ENCODE results near the gene SPATA21.

SPATA21 gene

DNA sequence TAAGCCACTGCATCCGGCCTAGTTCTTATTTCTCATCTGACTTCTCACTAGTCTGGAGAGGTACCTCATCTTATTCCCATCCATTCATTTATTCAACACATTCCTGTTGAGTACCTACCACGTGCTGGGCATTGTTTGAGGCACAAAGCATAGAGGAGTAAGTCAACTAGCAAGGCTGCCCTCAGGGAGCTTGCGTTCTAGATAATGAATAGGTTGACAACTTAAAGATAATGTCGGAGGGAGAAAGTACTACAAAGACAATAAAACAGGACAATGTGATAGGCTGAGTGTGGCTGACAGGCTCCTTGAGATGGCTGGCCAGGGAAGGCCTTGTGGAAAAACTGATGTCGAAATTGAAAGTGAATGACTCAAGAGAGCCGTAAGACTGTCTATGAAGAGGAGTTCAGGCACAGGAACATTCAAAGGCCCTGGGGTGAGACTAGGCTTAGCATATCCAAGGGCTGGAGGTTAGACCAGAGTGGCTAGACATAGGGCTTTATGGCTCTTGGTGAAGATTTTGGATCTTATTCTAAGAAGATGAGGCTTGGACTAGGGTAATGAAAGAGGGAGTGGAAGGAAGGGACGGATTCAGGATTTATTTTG, 18.3 kb downstream of the SPATA21 start:
- DNase-seq (ENCODE audit: low read depth) = no peak

DNA sequence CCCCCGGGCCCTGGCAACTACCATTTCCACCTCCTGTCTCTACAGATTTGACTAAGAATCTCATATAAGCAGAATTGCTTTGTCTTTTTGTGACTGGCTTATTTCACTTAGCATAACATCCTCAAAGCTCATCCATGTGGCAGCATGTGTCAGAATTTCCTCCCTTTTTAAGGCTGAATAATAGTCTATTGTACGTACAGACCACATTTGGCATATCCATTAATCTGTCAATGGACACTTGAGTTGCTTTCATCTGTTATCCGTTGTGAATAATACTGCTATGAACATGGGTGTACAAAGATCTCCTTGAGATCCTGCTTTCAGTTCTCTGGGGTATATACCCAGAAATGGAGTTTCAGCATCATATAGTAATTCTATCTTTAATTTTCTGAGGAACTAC, 24.0 kb downstream of the SPATA21 start:
- no peak for DNase-seq (ENCODE audit: low read depth)

DNA sequence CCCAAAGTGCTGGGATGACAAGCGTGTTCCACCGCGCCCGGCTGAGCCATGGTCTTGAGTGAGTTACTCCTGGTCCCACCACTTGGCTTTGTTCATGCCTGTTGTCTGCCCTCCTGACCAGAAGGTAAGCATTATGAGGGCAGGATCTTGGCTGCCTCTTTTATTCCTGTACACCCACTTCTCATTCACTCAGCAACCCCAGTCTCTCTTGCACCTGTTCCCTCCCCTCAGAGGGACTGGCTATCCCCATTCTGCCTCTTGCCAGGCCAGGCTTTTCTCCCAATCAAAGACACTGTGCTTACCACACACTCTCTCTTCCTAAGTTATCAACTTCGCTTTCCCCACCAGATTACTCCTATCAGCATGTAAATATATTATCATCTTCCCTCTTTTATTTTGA, 26.4 kb downstream of the SPATA21 start:
- DNase-seq (ENCODE audit: low read depth) = no peak

DNA sequence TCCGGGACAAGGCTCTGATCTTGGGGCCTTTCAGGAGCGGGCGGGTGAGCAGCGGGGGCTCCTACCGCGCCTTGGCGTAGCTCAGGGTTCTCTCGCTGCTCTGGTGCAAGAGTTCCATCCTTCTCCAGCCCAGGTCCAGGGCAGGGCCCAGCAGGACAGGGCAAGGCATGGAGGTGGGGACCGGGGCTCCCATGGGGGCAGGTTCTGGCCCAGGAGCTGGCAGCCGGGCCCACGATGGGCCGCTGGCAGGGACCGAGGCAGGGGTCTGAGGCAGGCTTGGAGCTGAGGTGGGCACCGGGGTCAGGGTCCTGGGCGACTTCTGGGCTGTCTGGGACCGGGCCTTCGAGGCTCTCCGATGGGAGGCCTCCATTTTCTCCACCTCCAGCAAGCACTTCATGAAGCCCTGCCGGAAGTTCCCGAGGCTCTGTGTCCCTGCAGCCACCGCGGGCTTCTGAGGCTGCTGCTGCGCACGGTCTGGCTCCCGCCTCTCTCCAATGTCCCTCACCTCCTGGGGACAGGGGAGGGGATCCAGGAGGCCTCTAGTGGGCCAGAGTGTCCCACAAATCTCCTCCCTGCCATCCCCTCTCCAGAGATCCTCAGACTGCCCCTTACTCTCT, 27.6 kb downstream of the SPATA21 start:
- no peak for DNase-seq (ENCODE audit: low read depth)

DNA sequence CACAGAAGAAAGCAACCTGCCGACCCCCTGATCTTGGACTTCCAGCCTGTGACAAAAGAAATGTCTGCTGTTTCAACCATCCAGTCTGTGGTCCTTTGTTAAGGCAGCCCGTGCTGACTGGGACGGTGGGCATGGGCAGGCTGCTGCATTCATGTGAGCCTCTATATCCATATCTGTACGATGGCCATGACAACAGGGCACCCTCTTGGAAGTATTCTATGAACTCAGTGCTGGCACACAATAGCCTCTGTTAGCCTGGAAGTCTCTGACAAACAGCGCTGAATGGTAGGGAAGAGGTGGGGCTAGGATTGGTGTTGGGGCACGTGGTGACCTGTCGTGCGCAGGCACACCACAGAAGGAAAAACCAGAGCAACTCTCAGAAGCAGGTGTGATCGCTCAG, 30.4 kb downstream of the SPATA21 start:
- no peak for DNase-seq (ENCODE audit: low read depth)

DNA sequence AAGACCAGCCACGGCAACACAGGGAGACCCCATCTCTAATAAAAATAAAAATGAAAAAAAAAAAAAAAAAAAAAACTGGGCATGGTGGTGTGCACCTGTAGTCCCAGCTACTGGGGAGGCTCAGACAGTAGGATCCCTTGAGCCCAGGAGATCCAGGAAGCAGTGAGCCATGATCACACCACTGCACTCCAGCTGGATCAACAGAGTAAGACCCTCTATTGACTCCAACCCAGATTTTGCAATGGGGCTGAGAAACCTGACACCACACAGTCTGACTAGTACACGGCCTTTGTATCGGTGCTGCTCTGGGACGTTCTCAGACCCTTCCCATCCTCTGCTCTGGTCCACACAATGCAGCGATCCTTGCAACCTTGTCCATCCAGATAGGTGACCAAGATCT, 31.8 kb downstream of the SPATA21 start:
- DNase-seq (ENCODE audit: low read depth) = no peak

DNA sequence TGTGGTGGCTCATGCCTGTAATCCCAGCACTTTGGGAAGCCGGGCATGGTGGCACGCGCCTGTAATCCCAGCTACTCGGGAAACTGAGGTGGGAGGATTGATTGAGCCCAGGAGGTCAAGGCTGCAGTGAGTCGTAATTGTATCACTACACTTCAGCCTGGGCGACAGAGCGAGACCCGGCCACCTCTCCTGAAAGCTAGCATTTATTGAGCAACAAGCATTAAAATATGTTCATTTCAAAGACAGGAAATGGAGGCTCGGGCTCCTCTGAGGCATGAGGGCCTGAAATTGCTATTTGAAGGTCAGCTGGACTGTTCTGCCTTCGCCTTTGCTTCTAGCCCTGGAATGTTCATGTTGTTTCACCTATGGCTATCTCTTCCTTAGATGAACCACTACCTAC, 34.5 kb downstream of the SPATA21 start:
- DNase-seq (ENCODE audit: low read depth) = no peak

DNA sequence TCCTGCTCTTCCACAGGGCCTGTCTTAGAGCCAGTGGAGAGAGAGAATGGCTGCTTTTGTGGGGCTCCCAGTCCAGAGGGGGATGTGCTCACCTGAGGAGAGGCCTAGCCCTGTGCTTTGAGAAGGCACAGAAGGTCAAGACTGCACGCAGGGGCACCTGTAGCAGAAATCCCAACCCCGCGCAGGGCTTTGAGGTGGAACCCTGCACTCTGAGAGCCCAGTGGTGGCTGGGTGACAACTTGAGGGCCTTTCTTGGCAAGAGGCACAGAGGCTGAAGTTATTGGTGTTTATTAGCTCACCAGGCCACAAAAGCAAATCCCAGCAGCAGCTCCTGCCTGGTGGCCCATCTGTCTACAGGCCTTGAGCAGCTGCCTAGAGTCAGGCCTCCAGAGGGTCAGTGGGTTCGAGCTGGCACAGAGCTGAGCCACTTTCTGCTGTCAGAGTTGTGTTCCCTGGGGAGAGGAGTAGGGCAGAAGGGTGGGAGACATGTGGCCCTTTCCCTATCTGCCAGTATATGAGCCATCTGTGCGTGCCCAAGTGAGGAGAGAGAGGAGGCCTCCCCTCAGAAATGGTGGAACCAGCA, 38.8 kb downstream of the SPATA21 start:
- no peak for DNase-seq (ENCODE audit: low read depth)

DNA sequence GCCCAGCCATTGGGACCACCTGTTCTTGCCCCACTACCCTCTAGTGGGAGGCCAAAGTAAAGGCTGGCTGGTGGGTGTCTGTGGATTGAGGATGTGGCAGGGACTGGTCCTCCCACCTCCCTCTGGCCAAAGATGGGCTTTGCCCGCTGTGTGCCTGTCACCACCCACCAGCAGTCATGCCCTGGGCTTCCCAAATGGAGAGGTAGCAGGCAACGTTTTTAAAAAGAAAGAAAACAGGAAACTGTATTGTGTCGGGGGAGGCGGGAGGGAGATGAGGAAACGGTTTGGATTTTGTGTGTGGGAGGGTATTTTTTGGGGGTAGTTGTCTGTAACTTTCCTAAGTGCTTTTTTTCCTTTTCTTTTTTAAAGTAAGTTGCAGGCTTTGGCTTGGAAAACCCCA, 40.1 kb downstream of the SPATA21 start:
- DNase-seq (ENCODE audit: low read depth) = no peak

DNA sequence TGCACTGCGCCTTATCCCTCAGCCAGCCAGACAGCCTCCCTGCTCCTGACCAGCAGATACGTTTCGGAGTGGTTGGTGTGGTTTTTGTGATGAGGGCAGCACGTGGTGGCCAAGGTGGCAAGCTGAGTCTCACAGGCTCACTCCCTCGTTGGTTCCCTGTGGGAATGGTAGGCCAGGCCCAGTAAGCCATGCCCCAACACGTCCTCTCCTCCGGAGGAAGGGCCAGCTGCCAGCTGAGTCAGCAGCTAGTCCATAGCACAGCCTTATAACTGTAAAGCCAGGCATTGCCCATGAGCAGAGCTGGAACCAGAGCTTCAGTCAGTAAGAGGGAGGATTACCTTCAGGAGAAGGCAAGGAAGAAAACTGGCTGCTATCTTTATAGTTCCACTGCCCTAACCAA, 40.6 kb downstream of the SPATA21 start:
- DNase-seq (ENCODE audit: low read depth) = no peak

DNA sequence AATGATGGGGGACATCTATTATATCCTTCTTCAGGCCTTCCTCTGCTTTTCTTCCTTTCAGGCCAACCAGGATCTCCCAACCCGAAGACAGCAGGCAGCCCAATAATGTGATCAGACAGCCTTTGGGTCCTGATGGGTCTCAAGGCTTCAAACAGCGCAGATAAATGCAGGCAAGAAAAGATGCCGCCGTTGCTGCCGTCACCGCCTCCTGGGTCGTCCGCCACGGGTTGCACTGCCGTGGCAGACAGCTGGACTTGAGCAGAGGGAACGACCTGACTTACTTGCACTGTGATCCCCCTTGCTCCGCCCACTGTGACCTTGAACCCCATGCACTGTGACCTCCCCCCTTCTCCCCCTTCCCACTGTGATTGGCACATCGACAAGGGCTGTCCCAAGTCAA, 42.2 kb downstream of the SPATA21 start:
- DNase-seq (ENCODE audit: low read depth) = no peak

DNA sequence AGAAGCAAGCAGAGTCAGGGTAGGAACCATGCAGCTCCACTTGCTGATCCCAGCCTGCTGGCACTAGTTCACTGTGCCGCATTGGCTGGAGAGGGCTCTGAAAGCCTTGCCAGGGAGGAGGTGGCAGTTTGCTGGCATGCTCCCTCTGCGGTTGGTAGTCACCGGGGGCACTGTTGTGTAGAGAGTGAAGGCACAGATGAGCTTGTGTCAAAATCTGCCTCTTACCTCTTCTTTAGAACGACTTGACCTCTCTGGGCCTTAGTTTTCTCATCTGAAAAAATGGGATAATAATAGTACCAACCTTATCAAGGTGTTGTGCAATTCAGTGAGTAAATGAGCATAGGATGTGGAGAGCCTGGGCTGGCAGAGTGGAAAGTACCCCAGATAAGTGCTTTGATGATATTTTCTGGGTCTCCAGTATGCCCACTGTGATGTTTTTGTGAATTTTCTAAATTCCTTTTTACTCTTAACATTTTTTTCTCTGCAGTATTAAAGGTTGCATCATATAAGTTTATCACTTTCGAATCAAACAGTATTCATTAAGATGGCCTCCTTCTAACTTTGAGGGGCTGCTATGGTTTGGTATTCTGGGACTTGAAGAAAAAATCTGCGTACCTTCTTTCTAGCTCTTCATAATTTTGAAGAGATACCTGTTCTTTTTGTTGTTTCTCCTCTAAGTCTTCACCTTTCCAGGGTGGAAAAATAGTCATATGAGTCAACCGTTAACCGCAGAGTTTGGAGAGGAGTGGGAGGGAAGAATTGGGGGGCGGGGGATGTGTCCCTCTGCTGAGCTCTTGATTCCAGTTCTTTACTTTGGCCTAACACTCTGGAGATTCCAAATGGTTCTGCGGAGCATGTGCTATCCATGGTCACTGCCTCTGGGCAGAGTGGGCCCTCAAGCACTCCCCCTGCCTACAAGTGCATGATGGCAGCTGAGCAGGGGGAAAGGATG, 43.4 kb downstream of the SPATA21 start:
- no peak for DNase-seq (ENCODE audit: low read depth)

DNA sequence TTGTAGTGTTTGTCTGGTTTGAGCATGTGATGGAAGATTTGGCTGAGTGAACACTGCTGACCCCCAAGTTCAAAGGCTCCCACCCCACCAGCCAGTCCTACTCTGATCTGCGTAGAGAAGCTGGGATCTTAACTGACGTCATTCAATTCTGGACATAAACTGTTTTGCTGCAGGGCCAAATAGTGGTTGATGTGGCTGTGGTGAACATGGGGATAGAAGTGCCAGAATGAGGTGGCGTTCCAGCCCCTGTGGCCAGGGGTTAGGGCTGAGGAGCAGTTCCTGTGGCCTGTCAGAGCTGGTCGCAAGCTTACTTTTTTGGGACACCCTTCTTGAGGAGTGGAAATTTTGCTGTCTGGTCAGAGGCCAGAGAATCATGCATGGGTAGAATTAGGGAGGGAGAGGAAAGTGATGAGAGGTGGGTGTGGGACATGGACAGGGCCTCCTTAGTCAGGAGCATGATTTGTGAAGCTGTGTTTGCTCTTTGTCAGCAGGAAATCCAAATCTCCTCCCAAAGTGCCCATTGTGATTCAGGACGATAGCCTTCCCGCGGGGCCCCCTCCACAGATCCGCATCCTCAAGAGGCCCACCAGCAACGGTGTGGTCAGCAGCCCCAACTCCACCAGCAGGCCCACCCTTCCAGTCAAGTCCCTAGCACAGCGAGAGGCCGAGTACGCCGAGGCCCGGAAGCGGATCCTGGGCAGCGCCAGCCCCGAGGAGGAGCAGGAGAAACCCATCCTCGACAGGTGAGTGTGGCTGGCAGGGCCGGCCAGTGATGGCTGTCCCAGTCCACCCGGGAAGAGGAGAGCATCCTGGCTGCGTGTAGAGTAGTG, 44.3 kb downstream of the SPATA21 start:
- DNase-seq (ENCODE audit: low read depth) = no peak

DNA sequence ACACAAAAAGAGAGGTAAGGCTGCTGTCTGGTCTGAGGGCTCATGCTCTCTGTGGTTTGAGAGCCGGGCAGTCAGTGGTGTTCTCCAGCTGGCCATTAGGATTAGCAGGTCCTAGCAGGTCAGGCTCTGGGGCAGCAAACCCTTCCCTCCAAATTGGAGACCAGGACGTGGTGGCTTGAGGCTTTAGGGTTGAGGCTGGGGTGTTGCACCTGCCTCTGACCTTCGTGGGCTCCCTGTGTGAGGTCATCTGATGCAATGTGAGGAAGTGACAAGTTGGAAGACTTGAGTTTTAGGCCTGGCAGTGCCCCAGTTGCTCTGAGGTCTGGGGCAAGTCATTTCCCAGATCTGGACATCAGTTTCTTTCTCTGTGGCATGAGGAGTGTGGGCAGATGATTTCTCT, 45.8 kb downstream of the SPATA21 start:
- DNase-seq (ENCODE audit: low read depth) = no peak

DNA sequence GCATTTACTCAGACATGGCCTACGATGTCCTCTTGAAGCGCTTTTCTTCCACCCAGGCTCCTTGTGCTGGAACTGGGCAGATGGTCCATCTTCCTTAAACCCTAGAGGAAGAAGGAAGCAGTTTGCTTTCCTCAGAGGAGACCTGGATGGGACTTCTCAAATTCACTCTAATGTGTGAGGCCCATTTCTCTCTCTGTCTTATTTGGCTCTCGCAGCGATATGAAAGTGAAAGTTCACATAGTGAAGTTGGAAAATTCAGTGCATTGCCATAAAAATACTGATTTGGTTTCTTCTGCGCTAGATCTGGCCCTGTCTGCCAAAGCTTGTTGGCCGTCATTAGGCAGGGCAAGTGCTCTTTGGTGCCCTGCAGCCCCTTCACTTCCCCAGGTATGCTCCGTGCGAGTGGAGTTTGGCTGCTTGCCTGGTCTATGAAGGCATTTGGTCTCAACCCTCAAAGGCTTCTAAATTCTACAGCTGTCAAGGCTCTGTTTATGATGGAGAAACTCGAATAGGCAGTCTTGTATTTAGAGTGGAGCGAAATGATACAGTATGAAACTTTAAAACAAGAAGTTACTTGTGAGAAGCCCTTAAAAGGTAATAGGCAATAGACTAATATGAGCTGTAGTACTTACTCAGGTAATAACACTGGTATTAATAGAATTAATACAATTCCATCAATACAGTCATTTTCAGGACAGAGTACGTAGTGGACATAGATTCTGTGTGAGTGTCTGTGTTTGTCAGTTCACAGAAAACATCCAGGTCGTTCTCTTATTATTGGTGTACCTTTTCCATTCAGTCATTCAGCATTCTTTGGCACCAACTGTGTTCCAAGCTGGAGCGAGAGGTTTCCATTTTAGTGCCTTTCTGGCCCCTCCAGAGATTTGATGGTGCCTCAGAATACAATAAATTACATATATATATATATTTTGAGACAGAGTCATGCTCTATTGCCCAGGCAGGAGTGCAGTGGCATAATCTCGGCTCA, 49.7 kb downstream of the SPATA21 start:
- DNase-seq (ENCODE audit: low read depth) = no peak

DNA sequence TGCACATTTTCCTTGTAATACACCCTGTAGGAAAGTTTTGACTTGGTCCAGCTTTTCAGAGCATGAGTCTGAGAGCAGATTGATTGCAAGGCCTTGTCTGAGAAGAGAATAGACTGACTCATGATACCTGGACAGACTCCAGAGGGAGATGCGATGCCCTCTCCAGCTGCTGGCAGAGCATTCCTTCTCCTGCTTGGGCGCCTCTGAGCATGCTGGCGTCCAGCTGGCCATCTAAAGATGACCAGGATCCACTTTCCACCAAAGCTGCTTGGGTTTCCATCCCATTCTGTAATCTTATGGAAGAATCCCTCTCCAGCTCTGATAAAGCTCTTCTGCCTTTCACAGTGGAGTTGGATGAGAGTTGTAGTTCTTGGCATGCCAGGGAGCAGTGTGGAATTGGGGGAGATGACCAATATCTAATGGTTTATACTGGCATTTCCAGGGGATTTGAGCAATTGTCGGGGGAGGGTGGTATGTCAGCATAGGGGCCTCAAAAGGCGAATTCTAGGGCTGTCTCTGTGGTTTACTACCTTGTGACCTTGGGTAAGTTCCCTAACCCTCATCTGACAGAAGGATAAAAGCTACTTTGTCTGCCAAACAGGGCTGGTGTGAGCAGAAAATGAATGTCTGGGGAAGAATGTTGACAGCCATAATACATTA, 50.6 kb downstream of the SPATA21 start:
- no peak for DNase-seq (ENCODE audit: low read depth)

DNA sequence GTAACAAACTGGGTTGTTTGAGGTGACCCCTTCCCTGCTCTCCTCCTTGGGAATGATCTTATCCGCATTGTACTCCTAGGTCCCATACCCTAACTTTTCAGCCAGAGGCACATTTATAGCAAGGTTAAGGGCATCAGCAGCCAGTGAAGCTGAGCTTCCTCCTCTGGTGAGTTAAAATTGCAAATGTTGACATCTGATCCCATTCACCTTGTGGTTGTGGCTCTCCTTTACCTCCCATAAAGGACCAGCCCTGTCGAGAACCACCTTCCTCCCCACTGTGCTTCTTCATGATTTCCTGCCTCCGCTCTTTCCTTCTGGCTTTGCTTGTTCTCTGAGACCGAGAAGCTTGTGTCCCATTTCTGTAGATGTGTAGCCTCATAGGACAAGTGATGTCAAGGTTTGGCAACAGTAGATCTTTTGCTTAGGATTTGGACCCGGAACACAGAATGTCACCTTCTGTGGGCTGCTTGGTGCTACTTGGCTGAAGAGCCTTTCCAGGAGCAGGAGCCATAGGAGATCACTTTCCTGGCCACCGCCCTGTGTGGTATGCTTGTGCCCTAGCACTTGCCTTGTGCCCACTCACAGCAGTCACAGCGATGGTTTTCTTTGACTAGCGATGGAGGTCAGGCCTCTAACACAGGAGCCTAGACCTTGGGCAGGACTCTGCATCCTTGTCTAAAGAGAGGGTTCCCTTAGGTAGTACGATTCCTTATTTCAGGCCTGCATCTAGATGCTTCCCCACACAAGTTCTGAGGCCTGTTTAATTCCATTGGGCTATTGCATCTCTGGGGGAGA, 51.4 kb downstream of the SPATA21 start:
- no peak for DNase-seq (ENCODE audit: low read depth)

DNA sequence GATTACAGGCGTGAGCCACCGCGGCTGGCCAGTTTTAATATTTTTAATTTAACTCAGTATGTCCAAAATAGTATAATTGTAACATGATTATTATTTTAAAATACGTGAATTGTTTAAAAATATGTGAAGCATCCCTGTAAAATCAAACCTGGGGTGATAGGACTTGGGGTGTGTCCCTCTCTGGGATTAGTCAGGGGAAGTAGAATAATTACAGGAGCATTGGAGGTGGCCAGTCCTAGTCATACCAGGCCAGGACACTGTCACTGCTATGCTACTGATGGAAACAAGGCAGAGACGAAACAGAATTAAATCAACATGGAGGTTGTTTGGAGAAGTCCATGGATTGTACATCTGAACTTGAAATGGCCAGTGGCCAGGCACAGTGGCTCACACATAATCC, 53.3 kb downstream of the SPATA21 start:
- DNase-seq (ENCODE audit: low read depth) = no peak

DNA sequence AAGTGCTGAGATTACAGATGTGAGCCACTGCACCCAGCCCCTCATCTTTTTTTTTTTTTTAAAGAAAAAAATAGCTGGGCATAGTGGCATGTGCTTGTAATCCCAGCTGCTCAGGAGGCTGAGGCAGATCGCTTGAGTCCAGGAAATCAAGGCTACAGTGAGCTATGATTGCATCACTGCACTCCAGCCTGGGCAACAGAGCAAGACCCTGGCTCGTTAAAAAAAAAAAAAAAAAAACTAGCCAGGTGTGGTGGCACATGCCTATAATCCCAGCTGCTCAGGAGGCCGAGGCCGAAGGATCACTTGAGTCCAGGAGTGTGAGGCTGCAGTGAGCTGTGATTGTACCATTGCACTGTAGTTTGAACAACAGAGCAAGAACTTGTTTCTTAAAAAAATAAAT, 56.4 kb downstream of the SPATA21 start:
- no peak for DNase-seq (ENCODE audit: low read depth)
